Measurements from ENCODE around the gene MIOX. TPM values are rescaled to one million over a fixed set of nuclear protein-coding genes. Genes with fewer than 3 reads are reported as not detected.
A peak's percentile ranks its signal among the peaks of the same experiment; 100 is the strongest.

MIOX gene
- total RNA-seq, 1 donor from 2014 or later, result not detected

DNA sequence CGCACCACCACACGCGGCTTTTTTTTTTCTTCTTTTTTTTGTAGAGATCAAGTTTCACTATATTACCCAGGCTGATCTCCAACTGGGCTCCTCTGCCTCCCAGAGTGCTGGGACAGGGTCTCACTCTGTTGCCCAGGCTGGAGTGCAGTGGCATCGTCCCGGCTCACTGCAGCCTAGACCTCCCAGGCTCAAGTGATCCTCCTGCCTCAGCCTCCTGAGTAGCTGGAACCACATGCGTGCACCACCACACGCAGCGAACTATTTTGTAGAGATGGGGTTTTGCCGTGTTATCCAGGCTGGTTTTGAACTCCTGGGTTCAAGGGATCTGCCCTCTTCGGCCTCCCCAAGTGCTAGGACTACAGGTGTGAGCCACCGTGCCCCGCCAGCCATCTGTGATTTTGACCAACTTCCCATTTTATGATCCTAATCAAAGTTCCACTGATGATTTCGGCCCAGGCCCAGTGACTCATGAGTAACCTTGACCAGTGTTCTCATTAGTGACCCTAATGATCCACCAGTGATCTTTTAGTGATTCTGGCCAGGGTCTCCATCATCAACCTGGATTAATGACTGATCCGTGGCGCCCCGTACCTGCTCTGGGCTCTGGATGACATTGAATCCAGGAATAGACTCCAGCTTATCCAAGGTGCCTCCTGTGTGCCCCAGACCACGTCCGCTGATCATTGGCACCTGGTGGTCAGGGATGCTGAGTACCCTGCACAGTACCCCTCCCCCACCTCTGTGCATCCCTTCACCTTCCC, 41.4 kb downstream of the MIOX start:
- Histone ChIP-seq H3K9me3 (replicated peaks) (no peaks in the 10 kb centered on the region), H3K36me3 (peaks cover 11% of the 10 kb centered on the region), H3K4me3 (no peak overlapping the region), H3K27me3 (ENCODE audit: low read depth) (peaks cover 41% of the 10 kb centered on the region), H3K27ac (replicated peaks) (peak overlapping the region; percentile 94), H3K4me1 (peaks cover 94% of the 10 kb centered on the region)
- DNase-seq, result no peak
- TF ChIP-seq CTCF (IDR thresholded peaks at IDR 0.05; ENCODE audit: borderline replicate concordance), result no peak
- intact Hi-C loops (cut with micrococcal nuclease), result no loop called here

DNA sequence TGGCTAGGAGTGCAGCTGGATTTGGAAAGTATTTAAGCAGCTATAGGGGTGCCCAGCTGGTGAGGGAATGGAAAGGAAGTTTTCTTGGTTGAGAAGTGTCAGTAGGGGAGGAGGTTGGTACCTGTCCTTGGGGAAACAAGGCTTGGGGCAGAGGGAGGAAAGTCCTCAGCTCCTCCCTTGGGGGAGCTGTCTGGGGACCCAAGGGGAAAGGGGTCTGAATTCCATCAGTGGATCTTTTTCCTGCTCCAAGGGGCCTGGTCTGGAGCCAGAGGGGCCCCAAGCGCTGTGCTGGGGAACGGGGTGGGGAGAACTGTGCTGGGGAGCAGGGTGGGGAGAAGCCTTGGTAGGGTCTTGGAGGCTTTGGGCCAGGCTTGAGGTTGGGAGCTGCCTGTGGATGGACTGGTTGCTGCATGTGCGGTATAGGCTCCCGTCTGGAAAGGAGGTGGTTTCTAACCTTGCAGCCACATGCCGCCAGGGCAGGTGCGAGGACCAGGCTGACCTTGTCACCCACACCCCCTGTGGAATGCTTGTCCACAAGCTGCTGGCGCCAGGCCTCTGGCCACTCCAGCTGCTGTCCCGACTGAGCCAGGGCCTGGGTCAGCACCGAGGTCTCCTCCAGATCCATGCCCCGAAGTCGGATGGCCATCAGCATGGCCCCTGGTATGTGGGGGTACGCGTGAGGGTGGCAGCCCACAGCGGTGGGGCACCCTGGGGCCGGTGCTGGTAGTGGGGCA, 42.2 kb downstream of the MIOX start:
- peaks cover 3% of the 10 kb centered on the region for H3K36me3 ChIP-seq
- H3K27ac ChIP-seq (replicated peaks), result peak overlapping the region; percentile 94
- no peak for TF ChIP-seq CTCF (IDR thresholded peaks at IDR 0.05; ENCODE audit: borderline replicate concordance)
- DNase-seq, result no peak
- no peaks in the 10 kb centered on the region for H3K9me3 ChIP-seq (replicated peaks)
- H3K4me1 ChIP-seq, result peaks cover 88% of the 10 kb centered on the region
- intact Hi-C loops (cut with micrococcal nuclease), result no loop called here
- peaks cover 49% of the 10 kb centered on the region for H3K27me3 ChIP-seq (ENCODE audit: low read depth)
- peak overlapping the region; percentile 74 for H3K4me3 ChIP-seq

DNA sequence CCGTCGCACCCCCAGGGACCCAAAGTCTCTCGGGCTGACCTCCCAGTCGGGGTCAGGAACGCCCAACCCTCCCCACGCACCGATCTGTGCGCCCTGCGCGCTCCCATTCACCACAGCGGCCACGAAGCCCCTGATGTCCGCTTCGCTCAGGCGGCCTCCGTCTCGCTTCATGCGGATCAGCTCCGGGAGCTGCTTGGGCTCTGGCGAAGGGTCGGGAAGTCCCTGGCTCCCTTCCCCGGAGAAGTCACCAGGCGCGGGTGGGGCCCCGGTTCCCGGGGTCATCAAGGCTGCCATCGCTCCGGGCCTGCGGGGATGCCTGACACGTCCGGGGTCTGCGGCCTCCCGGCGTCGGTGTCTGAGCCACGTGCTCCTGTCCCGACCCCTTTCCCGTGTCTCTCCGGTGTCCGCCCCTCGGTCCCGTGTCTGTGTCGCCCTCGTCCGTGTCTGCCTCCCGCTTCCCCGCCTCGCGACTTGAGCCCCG, 42.8 kb downstream of the MIOX start:
- DNase-seq, result no peak
- intact Hi-C loops (cut with micrococcal nuclease), result no loop called here
- Histone ChIP-seq H3K4me3 (peak overlapping the region; percentile 74), H3K4me1 (peaks cover 82% of the 10 kb centered on the region), H3K27me3 (ENCODE audit: low read depth) (peaks cover 55% of the 10 kb centered on the region), H3K27ac (replicated peaks) (peak overlapping the region; percentile 94), H3K36me3 (no peaks in the 10 kb centered on the region), H3K9me3 (replicated peaks) (no peaks in the 10 kb centered on the region)
- no peak for TF ChIP-seq CTCF (IDR thresholded peaks at IDR 0.05; ENCODE audit: borderline replicate concordance)

DNA sequence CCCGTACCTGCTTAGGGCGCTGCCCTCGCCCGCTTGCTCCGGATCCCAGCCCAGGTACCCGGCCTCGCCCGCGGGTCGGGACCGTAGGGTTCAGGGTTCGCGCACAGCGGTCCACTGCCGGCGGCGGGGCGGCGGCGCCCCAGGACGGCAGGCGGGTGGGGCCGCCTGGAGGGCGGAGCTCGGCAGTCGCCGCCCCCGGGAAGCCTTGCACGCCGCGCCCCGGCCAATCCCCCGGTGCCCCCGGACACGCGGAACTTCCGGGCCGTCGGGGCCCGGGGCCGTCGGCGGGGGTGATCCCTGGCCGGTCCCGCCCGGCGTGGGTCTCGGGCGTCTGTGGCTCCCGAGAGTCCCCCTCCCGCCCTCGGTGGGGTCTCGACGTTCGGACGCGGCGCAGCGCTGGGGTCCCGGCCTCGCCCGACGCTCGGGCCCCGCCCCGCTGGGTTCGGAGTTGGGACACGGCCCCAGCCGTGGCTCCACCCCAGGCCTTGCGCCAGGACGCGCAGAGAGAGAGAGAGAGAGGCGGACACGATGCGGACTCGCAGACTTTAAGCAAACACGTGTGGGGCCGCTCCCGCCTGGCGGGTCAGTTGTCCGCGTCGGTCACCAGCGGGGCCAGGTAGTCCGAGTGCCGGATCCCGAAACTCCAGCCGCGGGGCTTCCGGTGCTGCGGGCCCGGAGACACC, 43.4 kb downstream of the MIOX start, which contains the start of gene TYMP:
Gene TYMP, minus strand, starts transcription at position 116 of the 683 bp plus-strand sequence. CDS start 303 bp downstream, outside the sequence.
- Histone ChIP-seq H3K36me3 (no peaks in the 10 kb centered on the region), H3K9me3 (replicated peaks) (no peaks in the 10 kb centered on the region), H3K27me3 (ENCODE audit: low read depth) (peaks cover 61% of the 10 kb centered on the region), H3K4me1 (peaks cover 76% of the 10 kb centered on the region), H3K27ac (replicated peaks) (peak within 1 kb of the TSS; percentile 94), H3K4me3 (peak within 1 kb of the TSS; percentile 74)
- DNase-seq, result peak; percentile 87
- no peak for TF ChIP-seq CTCF (IDR thresholded peaks at IDR 0.05; ENCODE audit: borderline replicate concordance)
- intact Hi-C loops (cut with micrococcal nuclease), result no loop called here

GRCh38 chr22:50530580-50530876, 43.9 kb downstream of the MIOX start:
- TF ChIP-seq CTCF (IDR thresholded peaks at IDR 0.05; ENCODE audit: borderline replicate concordance), result no peak
- peaks cover 73% of the 10 kb centered on the region for H3K4me1 ChIP-seq
- H3K27me3 ChIP-seq (ENCODE audit: low read depth), result peaks cover 65% of the 10 kb centered on the region
- H3K4me3 ChIP-seq, result peak overlapping the region; percentile 74
- peak overlapping the region; percentile 94 for H3K27ac ChIP-seq (replicated peaks)
- DNase-seq, result peak; percentile 52
- no peaks in the 10 kb centered on the region for H3K9me3 ChIP-seq (replicated peaks)
- intact Hi-C loops (cut with micrococcal nuclease), result no loop called here
- no peaks in the 10 kb centered on the region for H3K36me3 ChIP-seq

All from left ventricle myocardium inferior (tissue), 1 donor.